ENCODE measurements around the gene C20orf96. TPM values are rescaled to one million over a fixed set of nuclear protein-coding genes. Genes with fewer than 3 reads are reported as not detected.

The C20orf96 gene
- total RNA-seq, 4 donors from 2014 or later: 1.5 to 3.1 (median 2.8) TPM

DNA sequence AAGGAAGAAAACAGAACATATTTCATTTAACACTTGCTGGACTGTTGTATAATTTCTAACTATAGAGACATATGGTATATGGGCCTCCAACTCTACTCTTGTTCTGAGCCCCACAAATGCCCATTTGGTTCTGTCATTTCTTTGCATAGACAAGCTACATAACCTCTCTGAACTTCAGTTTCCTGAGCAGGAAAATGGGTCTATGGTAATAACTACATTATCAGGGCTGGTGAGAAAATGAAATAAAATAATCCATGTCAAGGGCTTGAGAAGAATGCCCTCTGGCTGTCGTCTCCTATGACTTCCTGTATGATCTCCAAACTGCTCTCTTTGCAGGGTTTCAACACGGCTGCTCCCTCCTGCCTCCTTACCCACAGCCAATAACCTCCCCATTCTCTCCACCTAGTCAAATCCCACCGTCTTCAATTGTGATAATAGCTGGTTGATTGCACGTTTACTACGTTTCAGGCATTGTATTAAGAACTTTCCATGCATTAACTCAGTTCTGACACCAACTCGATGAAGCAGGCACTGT is 18.8 kb upstream of the C20orf96 start:
- TF ChIP-seq, protein P1, sequence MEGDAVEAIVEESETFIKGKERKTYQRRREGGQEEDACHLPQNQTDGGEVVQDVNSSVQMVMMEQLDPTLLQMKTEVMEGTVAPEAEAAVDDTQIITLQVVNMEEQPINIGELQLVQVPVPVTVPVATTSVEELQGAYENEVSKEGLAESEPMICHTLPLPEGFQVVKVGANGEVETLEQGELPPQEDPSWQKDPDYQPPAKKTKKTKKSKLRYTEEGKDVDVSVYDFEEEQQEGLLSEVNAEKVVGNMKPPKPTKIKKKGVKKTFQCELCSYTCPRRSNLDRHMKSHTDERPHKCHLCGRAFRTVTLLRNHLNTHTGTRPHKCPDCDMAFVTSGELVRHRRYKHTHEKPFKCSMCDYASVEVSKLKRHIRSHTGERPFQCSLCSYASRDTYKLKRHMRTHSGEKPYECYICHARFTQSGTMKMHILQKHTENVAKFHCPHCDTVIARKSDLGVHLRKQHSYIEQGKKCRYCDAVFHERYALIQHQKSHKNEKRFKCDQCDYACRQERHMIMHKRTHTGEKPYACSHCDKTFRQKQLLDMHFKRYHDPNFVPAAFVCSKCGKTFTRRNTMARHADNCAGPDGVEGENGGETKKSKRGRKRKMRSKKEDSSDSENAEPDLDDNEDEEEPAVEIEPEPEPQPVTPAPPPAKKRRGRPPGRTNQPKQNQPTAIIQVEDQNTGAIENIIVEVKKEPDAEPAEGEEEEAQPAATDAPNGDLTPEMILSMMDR (IDR thresholded peaks at IDR 0.05; ENCODE audit: low read depth): no peak

DNA sequence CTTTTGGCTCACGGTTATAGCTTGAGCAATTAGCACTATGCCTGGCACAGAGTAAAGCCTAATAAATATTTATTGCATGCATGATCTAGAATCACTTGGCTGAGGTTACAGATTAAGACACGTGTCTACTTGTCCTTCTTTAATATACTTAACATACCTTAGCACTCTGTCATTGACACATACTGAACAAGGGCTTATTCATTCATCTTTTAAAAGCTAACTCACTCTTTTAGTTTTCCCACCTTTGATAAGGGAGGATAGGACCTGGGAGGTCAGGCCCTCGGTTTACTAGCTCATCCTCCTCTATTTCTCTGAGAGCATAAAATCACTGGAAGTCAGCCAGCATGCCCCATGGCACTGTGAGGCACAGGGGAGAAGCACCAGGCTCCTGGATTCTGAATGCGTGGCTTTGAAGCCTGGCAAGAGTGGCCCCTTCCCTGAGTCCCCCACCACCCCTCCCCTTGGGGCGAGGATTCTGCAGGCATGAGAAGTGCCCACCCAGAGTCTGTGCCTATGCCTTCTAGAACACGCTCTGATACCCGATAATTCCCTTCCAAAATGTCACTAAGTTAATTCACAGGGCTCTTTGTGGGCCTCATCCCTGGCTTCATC is 18.0 kb upstream of the C20orf96 start:
- TF ChIP-seq, protein P1 (IDR thresholded peaks at IDR 0.05; ENCODE audit: low read depth): no peak

DNA sequence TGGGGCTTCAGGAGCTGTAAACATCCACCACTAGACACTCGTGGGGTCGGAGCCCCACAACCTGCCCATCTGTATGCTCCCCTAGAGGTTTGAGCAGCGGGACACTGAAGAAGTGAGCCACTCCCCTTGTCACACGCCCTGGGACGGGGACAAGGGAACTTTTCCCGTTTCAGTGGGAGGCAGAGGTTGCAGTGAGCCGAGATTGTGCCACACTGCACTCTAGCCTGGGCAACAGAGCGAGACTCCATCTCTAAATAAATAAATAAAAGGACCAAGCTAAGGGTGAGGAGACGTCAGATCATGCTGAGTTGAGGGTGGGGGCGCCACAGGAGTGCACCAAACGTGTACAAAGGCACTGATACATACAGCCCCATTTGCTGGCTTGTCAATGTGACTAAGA is 15.2 kb upstream of the C20orf96 start:
- TF ChIP-seq, protein P1 (IDR thresholded peaks at IDR 0.05; ENCODE audit: low read depth): no peak

DNA sequence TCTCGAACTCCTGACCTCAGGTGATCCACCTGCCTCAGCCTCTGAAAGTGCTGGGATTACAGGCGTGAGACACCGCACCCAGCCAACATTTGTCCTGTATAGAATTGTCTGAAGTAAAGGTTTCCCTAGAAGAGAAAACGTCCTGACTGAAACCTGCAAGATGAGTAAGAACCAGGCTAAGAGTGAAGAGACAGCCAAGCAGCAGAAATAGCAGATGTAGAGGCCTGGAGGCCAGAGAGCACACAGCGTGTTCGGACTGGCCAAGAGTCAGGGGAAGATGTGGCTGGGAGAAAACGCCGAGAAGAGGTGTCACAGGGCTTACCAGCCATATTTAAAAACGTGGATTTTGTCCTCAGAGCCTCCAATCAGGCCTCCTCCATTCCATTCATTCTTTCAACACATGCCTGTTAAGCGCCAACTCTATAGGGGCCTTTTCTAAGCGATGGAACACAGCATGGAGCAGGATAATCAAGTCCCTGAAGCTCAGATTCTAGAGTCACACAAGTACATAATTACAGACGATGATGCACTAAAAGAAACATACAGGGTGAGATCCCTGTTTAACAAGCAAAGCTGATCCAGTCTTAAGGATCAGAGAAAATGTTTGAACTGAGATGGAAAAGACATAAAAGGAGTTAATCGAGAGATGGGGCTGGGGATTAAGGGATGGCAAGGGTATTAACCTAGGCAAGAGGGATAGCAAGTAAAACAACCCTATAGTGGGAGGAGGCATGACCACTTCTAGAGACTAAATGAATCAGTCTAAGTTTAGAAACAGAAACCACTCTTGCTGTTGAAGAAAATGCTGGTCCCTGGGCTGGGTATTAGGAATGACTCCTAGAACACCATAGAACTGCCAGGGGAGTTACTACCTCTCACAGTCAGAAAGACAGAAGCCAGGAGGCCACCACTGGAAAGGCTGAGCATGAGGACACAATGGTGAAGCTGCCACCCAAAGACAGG is 11.6 kb upstream of the C20orf96 start:
- TF ChIP-seq, protein P1 (IDR thresholded peaks at IDR 0.05; ENCODE audit: low read depth): no peak

DNA sequence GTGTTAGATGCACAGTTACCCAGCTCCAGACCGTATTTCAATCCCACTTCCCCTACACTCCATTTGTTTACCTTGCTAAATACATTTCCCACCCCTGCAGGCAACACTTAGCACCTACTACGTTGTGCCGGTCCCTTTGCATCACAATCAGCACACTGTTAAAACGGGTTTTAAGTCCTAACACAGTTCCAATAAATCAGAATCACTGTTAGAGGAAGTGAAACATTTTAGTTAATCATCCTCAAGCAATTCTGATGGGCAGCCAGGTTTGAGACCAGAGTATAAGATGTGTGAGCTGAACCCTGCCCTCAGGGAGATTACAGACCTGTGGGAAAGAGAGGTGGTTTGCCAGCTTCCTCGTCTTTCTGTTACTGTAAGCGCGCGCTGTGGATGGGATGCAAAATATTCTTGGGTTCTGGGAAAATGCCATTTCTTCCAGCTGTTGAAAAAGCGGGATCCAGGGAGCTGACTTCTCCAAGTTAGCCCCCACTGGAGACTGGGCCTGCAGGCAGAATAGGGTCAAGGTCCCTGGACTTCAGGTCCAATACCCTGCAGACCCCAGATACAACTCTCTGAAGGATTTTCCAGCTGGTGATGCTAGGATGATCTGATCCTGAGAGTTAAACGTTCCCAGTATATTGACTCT is 9.9 kb upstream of the C20orf96 start:
- TF ChIP-seq, protein P1 (IDR thresholded peaks at IDR 0.05; ENCODE audit: low read depth): no peak

DNA sequence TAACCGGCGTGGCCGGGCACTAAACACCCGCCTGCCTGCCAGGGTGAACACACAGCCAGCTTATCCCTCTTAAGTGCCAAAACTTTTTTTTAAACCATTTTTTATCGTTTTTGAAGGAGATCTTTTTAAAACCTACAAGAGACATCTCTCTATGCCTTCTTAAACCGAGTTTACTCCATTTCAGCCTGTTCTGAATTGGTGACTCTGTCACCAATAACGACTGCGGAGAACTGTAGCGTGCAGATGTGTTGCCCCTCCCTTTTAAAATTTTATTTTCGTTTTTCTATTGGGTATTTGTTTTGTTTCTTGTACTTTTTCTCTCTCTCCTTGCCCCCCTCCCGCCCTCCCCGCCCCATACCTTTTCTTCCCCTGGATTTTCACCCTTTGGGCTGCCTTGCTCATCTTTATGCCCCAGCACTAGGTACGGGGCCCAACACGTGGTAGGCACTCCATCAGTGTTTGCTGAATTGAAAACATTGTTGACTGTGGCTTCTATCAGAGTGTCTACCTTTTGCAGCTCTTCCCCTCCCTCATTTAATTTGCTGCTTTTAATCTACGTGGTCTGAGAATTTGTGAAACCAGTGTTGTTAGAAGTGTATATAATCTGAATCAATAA is 8.3 kb upstream of the C20orf96 start:
- TF ChIP-seq, protein P1 (IDR thresholded peaks at IDR 0.05; ENCODE audit: low read depth): no peak

All from subcutaneous adipose tissue (tissue), 4 donors.